Activated gamma-delta T cell treated with Interleukin-2 at 50 U/mL for 16 hours (primary cell): ENCODE measurements around the gene SLC35D2.
A peak's percentile ranks its signal among the peaks of the same experiment; 100 is the strongest.
"Not testable (repeated sequence)": the region's sequence is repeated elsewhere in the genome, so short reads cannot be mapped to it uniquely, and the experiment has no call there.

Source experiments
- DNase-seq: peaks from one replicate; pipeline ENCODE4 v3.0.0-alpha.2; 2020

Gene SLC35D2

DNA sequence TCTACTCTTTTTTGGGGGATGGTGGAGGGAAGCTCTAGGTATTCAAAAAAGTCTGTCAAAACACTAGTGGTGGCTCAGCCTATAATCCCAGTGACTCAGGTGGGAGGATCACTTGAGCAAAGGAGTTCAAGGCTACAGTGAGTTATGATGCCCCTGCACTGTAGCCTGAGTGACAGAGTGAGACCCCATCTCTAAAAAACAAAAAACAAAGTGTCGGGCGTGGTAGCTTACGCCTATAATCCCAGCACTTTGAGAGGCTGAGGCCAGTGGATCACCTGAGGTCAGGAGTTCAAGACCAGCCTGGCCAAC lies 15.8 kb upstream of the SLC35D2 start:
- DNase-seq, result no peak

DNA sequence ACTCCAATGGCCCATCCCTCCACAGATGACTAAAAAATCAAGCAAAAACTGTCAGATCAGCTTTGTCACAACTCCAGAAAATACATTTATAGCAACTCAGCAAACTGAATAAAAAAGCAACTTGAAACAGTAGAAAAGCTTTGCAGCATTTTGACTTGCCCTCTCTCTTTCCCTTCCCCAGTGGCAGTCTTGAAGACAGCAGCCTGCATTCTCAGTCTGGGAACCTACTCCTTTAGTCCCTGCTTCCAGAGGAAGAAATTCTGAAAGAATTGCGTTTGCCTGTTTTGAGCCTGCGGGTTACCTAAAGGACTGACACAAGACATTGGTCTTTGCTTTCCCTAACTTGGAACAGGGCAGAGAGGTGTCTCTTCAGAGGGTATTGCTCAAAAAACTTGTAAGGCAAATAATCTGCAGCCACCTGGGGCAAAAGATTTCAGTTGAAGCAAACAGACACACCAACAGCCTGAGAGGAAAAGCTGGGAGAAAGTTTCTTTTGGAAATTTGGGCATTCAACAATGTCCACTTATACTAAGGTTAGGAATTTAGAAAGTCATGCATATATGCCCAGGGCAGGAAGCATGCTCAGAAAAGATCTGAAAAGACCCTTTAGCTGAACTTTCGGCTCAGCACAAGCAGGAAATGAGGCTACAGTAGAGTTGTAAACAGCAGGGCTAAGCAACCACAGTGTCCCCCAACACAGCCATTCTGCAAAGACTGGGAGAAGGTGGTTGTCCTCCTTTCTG lies 15.2 kb upstream of the SLC35D2 start:
- peak; percentile 31 for DNase-seq

- DNase-seq, result no peak
Observed at GRCh38 chr9:96395964-96396363, 12.5 kb upstream of the SLC35D2 start.

DNA sequence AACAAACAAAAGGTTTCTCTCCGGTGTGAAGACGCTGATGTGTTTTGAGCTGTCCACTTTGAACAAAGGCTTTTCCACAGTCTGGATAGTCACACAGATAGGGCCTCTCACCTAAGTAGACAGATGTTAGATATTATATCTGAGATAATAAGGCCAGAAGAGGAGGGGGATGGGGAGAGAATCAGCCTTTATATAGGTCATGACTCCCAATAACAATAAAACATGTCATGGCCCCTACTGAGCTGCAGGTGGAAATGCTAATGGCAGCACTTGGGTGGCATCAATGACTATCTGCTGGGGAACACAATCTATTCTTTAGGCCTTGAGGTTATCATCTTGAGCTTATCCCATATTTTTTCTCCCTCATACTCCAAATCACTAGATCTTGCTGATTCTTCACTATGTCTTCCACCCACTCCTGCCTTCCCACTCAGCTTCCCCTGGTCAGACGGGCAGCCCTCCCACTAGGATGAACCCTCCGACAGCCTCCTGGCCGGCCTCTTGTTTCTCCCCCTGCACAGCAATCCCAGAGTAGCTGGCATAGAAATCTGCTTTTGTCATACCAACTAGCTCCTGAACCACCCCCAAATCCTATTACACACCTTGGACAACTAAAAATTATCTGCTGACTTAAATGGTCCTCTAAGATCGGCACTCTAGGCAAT lies 11.5 kb upstream of the SLC35D2 start:
- no peak for DNase-seq

GRCh38 chr9:96392263-96392662 lies 8.8 kb upstream of the SLC35D2 start:
- no peak for DNase-seq

DNA sequence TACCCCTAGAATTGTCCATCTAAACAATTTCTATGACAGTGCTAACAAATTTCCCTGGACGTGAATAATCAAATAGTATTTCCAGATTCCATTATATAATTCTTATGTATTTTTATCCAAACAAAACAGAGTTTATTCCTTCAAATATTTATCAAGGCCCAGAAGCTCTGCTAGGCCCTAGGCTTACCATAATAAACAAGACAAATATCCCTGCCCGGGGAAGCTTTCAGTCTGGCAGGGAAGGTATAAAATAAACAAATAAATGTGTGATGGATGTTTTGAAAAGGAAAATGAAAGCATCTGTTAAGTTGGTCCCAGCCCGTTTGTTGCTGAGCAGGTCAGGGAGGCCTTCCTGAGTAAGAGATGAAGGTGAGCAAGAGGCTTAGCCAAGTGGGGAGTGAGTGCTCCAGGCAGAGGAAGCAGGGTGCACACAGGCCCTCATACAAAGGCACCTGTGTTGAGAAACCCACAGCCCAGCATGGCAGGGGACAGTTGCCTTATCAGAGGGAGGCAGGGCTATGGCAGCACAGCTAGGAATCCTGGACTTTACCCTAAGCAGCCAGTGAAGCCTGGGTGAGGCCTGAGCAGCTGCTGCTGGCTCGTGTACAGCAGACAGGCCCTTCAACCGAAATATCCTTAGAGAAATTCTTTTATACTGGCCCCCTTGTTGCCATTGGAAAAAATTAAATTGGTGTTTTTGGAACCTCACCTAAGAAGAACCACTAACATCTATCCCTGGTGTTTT lies 7.7 kb upstream of the SLC35D2 start:
- DNase-seq, result no peak

DNA sequence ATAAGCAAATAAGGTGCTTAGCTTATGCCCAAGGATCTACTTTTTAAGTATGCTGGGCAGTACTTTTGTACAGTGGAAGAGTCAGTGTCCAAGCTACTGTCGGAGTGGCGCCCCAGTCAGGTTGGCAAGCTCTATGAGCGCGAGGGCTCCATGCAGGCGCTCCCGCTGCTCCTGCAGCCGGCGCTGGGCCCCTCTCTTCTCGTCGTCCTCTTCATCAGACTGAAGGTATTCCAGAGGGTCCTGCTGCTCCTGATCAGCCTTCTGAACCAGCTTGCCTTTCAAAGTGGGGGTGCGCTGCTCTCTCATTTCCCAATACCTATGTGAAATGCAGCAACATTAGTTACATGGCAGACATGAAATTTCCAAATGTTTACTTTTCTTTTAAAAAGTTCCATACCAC lies 4.6 kb upstream of the SLC35D2 start:
- DNase-seq, result no peak

GRCh38 chr9:96386157-96386556 lies 2.6 kb upstream of the SLC35D2 start:
- no peak for DNase-seq

DNA sequence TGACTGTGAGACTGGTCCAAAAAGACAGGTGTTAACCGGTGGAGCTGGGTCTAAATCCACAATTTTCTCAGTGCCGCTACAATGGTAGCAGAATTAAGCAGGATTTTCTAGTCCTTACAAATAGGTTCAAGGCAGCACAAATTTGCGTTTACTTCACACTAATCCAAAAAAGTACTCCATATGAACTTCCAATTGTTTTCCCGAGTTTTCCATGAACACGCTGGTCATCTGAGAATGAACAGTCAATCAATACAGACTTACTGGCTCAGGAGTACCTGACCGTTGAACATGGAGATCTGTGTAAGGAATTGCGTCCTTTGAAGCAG lies 709 bp downstream of the SLC35D2 start:
- DNase-seq, result no peak

GRCh38 chr9:96382175-96382574 lies 1.3 kb downstream of the SLC35D2 start:
- DNase-seq, result no peak

GRCh38 chr9:96381696-96382095 lies 1.8 kb downstream of the SLC35D2 start:
- no peak for DNase-seq

GRCh38 chr9:96381125-96381524 lies 2.4 kb downstream of the SLC35D2 start:
- no peak for DNase-seq

GRCh38 chr9:96379461-96379860 lies 4.0 kb downstream of the SLC35D2 start:
- DNase-seq, result no peak

- DNase-seq, result no peak
Observed at GRCh38 chr9:96378187-96378586, 5.3 kb downstream of the SLC35D2 start.

GRCh38 chr9:96376891-96377874 lies 6.3 kb downstream of the SLC35D2 start:
- no peak for DNase-seq

- not testable (repeated sequence) for DNase-seq
Observed at GRCh38 chr9:96375507-96375906, 8.0 kb downstream of the SLC35D2 start.

- DNase-seq, result no peak
Observed at GRCh38 chr9:96367943-96368342, 15.6 kb downstream of the SLC35D2 start.

DNA sequence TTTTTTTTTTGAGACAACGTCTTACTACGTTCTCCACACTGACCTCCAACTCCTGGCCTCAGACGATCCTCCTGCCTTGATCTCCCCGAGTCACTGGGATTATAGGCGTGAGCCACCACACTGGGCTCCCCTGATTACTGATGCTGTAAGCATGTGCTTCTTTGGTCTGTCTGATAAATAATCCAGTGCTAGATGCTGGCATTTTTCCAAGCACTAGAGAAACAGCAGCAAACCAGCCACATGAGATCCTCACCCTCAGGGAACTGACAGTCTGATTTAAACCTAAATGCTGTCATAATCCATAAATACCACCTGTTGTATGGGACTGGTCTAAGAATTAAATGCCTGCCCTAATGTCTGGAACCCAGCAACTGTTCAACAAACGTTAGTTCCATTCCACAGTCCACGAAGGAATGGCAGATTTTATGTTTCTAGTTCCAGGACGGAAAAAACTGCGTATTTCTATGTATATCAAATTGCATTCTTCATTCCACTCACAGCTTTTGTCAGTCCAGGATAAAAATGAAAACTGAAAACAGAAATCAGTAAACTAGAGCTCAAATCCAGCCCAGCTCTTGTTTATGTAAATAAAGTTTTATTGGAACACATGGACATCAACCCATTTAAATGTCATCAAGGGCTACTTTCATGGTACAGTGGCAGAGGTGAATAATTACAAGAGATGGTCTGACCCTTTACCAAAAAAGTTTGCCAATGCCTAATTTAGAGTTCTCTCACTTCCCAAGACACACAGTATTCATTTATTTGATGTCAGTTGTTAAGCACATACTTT lies 20.1 kb downstream of the SLC35D2 start:
- DNase-seq, result no peak

DNA sequence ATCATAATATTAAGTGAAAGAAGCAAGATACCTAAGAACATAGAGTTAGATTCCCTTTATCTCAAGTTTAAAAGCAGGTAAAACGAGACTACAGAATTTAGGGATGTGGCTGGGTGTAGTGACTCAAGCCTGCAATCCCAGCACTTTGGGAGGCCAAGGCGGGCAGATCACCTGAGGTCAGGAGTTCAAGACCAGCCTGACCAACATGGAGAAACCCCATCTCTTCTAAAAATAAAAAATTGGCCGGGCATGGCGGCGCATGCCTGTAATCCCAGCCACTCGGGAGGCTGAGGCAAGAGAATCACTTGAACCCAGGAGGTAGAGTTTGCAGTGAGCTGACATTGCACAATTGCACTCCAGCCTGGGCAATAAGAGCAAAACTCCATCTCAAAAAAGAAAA lies 21.4 kb downstream of the SLC35D2 start:
- DNase-seq, result not testable (repeated sequence)

GRCh38 chr9:96361668-96362067 lies 21.8 kb downstream of the SLC35D2 start:
- no peak for DNase-seq

DNA sequence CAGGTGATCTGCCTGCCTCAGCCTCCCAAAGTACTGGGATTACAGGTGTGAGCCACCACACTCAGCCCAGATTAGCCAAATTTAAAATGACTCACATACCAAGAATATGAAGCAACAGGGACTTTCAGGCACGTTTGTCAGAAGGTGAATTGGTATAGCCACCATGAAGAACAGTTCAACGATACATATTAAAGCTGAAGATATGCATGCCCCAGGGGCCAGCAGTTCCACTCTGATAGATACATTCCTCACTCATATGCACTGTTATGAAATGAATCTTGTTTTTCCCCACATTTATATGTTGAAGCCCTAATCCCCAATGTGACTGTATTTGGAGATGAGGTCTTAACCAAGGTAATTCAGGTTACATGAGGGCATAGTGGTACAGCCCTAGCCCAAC lies 22.5 kb downstream of the SLC35D2 start:
- DNase-seq, result no peak

DNA sequence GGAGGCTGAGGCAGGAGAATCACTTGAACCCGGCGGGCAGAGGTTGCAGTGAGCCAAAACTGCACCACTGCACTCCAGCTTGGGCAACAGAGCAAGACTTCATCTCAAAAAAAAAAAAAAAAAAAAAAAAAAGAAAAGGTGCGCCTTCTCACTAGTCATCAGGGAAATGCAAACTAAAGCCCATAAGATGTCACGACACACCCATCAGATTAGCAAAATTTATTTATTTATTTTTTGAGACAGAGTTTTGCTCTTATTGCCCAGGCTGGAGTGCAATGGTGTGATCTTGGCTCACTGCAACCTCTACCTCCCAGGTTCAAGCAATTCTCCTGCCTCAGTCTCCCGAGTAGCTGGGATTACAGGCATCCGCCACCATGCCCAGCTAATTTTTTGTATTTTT lies 23.0 kb downstream of the SLC35D2 start:
- not testable (repeated sequence) for DNase-seq
